GM12874 (cell line): ENCODE measurements around the gene NEU2.

ENCODE experiments used
- TF ChIP-seq, protein P1 (sequence below): IDR thresholded peaks from 2 replicates; pipeline ENCODE4 v1.5.1; 2011; ENCODE audit warnings: low read depth, mild to moderate bottlenecking, control low read depth, low read length, moderate library complexity; ENCODE audit not compliant: insufficient read depth

The NEU2 gene

DNA sequence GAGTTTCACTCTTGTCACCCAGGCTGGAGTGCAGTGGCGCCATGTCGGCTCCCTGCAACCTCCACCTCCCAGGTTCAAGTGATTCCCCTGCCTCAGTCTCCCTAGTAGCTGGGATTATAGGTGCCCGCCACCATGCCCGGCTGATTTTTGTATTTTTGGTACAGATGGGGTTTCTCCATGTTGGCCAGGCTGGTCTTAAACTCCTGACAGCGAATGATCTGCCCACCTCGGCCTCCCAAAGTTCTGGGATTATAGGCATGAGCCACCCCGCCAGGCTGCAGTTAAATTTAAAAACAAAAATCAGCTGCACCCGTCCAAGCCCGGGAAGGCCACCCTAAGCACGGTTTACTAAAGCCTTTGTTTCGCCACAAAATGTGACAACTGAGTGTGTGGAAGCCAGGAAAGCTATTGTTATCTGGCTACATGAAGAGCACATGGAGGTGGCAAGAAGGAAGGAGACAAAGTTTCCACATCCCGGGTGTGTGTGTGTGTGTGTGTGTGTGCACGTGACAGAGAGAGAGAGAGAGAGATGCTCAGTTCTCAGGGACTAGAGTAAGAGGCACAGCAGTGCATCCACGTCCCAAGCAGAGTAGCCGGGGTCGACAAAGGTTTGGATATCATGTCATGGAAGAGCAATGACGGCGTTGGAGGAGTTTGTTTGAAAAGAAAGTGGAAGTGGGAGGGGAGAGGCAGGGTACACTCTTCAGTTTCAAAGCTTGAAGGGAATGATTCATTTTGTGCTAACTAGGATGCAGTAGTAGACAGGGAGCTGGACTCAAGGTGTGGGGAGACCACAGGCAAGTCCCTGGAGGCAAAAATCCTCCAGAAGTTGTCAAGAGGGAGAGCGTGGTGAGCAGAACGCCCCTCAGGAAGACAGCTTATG lies 47.7 kb downstream of the NEU2 start:
- TF ChIP-seq, protein P1, sequence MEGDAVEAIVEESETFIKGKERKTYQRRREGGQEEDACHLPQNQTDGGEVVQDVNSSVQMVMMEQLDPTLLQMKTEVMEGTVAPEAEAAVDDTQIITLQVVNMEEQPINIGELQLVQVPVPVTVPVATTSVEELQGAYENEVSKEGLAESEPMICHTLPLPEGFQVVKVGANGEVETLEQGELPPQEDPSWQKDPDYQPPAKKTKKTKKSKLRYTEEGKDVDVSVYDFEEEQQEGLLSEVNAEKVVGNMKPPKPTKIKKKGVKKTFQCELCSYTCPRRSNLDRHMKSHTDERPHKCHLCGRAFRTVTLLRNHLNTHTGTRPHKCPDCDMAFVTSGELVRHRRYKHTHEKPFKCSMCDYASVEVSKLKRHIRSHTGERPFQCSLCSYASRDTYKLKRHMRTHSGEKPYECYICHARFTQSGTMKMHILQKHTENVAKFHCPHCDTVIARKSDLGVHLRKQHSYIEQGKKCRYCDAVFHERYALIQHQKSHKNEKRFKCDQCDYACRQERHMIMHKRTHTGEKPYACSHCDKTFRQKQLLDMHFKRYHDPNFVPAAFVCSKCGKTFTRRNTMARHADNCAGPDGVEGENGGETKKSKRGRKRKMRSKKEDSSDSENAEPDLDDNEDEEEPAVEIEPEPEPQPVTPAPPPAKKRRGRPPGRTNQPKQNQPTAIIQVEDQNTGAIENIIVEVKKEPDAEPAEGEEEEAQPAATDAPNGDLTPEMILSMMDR = no peak

DNA sequence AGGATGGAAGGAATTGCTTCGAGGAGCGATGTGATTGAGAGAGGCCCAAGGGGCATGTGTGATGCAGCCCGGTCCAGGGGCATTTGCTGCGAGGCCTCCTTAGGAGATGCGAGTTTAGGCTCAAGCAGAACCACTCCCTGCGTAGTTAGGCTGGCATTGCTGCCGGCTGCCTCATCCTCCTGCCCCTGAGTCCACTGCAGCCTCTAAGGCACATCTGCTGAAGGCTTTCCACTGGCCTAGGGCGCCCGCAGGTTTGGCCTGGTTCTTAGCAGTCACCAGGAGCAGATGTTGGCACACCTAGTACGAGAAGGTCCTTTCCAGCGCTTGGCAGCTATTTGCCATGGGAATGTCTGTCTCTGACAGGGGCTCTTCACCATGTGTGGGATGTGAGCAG lies 48.4 kb downstream of the NEU2 start:
- TF ChIP-seq, protein P1 = no peak

DNA sequence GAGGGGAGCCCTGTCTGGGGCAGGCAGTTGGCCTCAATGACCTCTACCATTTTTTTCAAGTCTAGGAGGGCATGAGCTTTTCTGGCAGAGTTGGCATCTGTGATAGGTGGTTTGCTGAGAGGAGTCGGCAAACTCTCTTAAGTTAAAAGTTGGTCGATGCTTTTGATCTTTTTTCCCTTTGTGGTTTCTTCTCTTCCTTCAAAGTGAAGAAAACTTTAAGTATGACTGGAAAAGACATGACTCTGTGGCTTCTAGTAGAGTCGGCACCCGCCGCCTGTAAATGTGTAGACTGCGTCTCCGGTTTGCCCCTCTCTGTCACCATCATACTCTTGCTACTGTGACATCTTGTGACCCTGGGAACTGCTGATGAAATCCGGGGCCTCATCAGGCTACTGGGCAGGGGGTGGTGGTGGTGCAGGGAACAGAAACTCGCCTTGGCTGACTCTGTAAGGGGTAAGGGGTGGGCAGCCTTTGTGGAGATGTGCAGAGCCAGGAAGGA lies 48.8 kb downstream of the NEU2 start:
- TF ChIP-seq, protein P1 = no peak

DNA sequence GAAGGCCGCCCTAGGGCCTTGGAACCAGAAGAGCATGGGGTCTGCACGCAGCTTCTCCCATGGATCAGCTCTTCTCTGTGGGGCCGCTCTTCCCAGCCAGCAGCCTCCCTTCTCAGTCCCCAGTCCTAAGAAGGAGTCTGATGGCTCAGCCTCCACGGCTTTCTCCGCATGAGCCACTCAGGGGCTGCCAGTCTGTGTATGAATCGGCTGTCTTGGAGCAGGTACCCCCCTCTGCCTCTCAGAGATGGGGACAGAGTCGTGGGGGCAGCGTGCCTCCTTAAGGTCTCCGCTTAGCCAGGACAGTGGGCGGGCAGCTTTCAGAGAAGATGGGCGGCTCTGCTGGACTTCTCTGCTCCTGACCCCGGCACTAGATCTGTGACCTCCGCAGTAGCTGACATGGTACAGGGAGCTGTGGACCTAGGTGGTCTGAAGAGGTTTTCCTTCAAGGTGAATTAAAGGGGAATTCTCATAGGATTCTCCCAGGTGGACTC lies 49.3 kb downstream of the NEU2 start:
- TF ChIP-seq, protein P1 = no peak

DNA sequence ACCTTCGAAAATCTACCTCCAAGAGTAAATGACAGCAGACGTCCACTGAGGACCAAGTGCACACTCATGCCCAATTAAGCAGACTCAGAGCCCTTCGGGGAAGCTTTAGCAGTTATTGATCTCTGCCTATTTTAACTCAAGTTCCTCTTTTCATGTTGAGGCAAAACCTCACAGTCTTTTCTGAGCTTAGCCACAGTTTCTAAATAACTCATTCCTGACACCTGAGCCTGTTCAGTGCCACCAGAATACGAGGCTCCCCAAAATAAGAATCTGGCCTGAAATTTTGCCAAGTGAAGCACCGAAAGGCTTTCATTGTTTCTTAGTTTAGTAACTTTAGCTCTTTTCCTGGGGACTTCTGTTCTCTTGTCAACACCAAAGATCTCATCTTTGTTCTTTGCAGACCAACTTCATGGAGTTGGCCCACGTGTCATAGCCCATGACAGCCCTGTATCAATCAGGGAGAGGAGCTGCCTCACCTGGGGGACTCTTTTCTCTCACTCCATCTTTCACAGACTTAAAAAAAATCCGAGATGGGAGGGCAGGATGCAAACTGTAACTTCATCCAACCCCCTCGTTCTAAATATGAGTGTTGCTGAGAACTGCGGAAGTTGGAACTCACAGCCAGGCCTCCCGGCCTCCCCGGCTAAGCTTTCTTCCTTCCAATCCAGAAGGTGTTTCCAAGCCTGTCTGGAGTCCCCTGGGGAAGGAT lies 49.9 kb downstream of the NEU2 start:
- TF ChIP-seq, protein P1 = no peak

DNA sequence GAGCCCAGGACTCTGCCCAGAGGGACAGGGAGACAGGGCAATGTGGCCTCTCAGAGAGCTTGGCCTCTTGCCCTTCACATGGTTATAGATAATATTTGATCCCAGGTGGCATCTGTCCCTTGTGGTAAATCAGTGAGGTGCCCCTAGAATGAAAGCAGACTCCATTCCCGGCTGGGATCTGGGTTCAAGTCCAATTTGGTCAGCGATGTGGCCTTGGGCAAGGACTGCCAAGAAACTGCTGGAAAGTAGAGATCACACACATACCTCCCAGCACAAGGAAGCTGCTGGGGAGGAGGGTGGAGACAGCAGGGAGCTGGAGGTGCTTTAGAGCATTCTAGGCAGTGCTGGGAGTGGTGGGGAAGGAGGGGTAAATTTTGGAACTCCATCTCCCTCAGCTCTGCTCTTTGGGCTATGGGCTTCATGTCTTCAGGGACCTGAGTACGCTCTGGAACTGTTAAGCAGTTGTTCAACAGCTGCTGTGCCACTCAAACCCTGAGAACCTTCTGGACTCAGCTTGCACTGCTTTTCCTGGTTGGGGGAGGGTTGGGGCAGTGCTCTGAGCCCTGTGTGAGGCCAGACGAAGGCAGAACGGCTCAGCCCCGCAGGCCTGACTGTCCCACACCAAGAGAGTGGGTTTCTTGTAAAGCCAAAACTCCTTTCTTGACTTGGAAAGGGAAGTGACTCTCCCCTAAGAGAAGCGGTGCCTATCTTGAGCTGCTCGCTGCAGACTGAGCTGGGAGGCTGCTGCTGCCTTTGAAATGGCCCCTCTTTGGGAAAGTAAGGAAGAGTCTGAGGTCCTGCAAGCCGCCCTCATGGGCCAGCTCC lies 50.7 kb downstream of the NEU2 start:
- TF ChIP-seq, protein P1 = no peak
